Pons (tissue), 1 donor: ENCODE measurements around the gene FOSL2.

ENCODE experiments used
- DNase-seq: peaks from one replicate; pipeline ENCODE4 v3.0.0-alpha.2; 2016; ENCODE audit warnings: low spot score

FOSL2 gene

DNA sequence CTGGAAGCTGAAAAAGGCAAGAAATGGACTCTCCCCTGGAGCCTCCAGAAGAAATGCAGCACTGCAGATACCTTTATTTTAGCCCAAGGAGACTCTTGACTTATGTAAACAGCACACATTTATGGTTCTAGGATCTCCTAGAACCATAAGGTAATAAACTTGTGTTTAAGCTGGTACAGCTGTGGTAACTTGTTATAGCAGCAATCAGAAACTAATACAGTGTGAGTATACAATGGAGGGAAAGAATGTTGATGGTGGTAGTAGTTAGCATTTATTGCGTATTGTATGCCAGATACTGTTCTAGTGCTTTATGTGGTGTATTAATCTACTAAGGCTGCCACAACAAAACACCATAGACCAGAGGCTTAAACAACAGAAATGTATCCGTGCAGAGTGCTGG lies 40.6 kb downstream of the FOSL2 start:
- no peak for DNase-seq

DNA sequence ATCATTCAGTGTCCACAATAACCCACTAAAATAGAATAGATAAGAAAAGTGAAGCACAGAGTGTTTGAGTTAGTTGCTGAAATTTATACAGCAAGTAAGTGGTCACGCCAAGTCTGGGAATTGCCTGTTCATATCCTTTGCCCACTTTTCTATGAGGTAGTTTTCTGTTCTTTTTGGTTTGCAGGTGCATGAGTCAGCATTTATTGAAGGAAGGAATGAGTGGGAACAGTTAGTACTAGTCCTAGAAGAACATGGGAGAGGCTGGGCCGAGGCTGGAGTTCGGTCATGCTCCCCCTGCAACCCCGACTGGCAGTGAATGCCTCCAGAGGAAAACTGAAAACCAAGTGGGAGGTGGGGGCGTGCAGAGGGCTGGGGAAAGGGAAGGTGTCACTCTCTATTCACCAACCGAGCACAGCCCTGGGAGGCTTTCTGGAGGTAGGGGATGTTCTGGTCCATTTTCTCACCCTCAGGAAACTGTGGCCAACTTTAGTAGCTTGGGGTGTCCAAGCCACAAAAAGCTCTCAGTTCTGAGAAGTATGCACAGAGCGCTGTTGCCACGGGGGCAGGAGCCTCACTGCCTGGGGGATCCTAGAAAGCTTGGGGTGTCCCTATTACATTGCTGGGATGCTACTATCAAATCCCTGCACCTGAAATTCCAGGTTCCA lies 41.4 kb downstream of the FOSL2 start:
- DNase-seq: no peak

DNA sequence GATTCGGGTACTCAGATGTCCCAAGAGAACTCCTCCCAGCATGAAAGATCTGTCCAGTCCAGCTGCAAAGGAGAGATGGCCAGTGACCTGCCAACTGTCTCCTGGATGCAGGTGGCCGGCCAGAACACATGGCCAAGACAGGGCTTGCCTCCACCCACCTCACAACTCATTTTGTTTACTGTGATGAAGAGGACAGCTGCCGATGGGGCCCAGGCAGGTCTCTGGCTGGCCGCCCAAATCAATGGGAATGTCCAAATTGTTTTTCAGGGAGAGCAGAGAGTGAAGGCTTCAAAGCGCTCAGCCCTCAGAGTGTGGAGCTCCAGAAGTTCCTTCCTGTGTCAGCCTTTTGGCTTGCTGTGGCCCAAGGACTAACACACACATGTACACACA lies 41.9 kb downstream of the FOSL2 start:
- no peak for DNase-seq

DNA sequence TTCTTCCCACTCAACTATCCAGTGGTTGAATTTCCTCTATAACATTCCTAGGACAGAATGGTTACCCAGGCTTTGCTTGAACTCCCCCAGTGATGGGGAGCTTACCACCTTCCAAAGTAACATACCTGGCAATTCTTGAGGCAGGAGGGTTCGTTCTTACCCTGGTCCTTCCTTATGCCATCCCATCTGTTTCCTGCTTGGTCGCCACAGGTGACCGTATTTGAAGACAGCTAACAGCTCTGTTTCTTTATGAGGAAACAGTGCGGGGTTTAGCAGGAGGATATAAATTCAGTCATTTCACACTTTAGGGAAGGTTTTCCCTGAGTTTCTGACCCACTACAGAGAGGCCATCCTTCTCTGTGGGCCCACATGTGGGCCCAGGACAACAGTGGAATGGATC lies 42.6 kb downstream of the FOSL2 start:
- DNase-seq: no peak

DNA sequence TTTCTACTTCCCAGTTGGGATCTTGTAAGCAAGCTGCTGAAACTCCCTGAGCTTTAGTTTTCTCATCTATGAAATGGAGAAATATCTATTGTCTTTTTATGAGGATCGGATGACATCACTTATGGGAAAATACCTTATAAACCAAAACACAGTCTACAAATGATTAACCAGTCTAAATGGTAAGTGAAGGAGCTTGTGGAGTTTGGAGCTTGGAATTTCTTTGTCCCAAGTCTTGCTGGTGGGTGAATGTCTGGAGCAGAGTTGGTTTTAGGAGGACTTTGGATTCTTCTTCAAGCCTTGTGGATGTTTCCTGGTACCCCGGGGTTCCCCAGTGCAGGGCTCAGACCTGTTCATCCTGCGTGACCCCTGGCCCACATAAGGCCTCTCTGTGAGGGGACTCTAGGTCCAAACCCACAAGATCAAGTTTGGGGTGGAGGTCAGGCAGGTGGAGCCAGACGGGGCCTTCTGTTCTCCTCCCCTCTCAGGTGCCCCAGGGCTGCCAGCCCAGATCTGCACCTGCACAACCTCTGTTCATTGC lies 43.2 kb downstream of the FOSL2 start:
- no peak for DNase-seq

DNA sequence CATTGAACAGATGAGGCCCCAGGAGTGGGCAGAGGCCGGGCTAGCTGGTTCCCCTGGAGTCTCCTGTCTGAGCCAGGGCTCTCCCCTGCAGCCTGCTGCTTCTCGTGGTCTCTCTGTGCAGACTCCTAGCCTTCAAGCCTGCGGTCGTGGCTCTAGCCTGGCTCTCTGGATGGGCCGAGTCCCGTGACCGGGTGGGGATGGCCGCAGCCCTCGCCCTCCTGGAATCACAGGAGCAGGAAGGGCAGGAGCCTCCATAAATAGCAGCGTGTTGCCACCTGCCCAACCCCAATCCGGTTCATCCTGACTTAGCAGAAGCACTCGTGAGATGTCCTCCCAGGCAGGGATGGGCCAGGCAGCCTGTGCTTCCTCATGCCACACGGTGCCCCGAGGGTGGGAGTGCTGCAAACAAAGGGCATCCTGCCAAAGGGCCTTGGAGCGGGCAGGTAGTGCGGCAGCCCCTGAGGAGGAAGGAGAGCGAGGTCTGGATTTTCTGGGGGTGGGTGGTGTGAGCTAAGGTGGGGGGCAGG lies 43.9 kb downstream of the FOSL2 start:
- no peak for DNase-seq

DNA sequence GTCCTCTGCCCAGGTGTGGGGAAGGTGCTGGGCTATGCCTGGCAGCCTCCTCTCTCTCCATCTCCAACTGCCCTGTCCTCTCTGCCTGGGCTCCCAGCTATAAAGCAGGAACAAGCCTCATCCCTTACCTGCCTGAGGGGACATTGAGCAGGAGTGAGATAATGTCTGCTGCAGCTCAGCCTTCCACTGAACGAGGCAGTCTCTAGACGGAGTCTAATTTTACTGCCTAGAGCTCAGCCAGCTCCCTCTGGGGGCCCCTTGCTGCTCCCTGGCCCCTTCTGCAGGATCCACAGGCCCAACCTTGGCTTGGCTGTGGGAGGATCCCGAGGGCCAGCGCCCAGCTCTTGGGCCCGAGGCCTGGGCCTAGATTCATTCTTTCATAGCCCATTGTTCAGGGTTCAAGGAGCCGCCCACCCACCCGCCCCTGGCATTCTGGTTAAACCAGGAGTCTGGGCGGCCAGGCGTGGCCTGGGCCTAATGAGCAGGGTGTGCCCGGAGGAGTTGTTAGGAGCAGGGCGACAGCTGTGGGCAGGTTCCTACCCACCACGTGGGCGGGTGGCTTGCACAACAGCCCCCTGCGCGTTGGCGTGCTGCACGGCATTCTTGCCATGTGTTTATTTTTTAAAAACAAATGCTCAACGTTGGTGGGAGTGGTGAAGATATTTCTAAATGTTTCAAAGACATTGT lies 44.6 kb downstream of the FOSL2 start:
- no peak for DNase-seq

DNA sequence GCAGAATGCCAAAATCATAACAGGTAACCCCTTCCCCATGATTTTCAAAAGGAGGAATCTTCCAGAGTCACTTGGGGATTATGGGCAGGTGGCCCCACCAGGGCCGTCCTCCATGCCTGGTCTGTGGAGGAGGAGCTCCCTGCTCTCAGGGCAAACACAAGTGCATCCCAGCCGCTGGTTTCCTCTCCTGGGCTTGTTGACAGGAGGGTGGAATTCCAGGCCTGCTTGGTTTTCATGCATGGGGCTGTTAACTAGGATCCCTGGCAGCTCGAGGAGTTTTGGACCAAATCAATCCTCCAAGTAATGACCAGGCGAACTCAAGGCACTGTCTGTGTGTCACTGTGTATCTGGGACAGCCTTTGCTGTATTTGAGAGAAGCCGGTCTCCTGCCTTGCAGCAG lies 45.3 kb downstream of the FOSL2 start:
- DNase-seq: no peak

DNA sequence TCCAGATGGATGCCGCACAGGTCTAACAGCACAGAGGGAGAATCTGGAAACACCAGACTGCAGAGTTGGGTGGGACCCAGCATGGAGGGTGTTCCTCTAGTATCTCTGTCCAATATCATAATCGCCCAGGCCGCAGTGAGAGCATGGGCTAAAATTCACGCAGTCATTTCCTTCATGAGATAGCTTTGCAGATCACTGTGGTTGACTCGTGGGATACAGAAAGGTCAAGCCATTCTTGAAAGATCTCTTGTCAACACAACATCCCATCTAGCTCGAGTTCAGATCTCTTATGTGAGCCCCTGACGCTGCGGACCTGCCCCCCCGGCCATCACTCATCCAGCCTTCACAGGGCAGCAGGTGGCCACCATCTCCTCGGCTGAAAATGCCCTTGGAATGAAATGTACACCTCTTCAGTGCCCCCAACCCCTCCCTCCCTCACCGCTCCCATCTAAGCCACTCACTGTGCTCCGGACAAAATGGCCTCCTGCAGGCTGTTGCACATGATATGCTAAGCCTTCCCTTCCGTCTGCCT lies 45.9 kb downstream of the FOSL2 start:
- no peak for DNase-seq

DNA sequence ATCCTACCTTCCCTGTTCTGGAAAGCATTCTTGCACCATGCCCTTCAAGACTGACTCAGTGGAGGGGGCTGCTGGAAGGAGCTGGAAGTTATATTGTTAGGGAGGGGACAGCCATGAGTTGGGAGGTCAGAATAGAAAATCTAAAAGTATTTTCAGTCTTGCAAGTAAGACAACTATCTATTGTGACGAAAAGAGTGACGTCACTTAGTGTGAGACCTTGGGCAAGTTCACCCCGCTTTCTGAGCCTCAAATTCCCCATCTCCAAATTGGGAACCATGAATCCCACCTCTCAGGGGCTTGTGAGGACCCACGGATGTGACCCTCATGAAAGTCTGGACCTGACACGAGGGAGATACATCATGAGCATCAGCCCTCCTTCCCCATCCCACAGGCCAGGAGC lies 46.5 kb downstream of the FOSL2 start:
- no peak for DNase-seq

DNA sequence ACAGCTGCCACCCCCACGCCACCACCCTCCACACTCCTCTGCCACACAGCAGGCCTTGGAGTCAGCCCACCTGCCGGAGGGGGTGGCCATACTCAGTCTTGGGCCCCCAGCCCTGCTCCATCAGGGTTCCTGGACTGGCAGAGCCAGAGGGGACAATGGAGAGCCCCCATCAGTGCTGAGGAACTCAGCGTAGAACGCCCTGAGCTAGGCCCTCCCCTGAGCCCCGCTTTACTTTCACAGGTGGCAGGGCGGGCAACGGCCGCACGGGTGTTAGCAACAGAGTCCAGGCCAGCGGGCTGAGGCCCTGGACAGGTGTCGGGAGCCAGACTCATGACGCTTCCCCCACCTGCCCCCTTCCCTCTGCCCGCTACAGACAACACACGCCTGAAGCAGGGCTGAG lies 47.1 kb downstream of the FOSL2 start:
- DNase-seq: no peak

DNA sequence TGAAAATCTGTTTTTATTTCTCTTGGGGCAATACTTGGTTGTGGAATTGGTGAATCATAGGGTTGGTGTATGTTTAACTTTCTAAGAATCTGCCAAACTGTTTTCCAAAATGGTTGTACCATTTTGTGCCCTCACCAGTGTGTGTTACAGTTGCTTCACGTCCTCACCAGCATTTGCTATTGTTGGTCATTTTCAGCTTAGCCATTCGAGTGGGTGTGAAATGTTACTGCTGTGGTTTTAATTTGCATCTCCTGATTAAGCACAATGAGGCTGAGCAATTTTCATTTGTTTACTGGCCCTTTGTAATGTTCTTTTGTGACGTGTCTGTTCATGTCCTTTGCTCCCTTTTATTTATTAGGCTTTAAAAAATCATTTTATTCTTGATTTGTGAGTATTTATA lies 49.7 kb downstream of the FOSL2 start:
- DNase-seq: no peak

DNA sequence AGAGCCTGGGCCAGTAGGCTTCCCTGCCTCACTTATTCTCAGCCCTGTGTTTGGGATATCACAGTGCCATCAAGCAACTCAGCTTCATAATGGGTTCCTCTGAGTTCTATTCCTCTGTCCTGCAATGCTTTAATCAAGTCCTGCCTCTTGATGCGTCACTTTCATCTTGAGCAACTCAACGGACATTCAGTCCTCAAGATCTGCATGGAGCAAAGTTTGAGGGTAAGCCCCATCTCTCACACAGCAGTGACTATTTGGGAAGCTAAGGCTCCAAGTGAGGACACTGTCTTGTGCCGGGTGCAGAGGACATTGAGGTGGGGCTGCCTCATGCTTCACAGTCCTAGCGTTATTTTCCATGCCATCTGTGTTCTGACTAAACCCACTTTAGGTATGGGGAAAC lies 52.3 kb downstream of the FOSL2 start:
- DNase-seq: no peak

DNA sequence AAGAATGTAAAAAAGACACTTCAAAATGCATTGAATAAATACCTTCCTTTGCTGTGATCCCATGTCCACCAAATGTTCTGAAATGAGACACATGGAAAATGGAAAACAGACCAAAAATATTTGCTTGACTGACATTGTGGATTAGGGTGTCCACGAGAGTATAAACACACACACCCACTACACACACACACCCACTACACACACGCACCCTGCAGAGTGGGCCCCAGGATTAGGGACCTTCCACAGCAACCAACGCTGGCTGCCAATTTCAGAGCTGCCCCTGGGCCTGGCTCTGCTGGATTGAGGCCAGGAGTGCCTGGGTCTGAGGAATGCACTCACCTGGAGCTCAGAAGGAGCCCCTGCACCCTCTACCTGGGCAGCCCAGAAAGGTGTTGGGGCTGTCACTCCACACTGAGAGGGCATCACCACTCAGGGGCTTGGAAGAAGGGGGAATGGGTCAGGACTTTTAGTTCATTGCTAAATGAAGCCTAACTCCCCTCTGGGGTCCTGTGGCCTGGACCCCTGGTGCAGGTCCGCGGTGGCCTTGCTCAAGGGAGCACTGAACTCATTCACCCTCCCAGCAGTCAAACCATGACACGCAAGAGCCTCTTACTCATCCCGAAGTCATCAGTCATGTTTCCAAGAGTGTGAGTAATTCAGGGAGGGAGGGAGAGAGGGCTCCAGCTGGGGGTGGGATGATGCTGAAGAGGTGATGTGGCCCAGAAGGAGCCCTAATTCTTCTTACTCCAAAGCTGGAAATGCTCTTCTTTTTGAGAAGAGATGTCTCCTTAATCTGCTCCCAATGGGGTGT lies 53.0 kb downstream of the FOSL2 start:
- no peak for DNase-seq

DNA sequence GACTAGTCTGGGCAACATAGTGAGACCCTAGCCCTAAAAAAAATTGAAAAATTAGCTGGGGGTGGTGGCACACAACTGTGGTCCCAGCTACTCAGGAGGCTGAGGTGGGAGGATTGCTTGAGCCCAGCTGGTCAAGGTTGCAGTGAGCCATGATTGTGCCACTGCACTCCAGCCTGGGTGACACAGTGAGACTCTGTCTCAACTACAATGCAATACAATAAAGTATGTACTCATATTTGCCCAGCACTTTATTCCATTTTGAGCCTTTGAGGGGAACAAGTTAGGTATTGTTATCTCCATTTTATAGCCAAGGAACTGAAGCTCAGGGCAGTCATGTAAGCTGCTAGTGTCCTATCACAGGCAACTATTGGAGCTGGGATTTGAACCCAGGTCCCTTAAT lies 53.9 kb downstream of the FOSL2 start:
- no peak for DNase-seq

DNA sequence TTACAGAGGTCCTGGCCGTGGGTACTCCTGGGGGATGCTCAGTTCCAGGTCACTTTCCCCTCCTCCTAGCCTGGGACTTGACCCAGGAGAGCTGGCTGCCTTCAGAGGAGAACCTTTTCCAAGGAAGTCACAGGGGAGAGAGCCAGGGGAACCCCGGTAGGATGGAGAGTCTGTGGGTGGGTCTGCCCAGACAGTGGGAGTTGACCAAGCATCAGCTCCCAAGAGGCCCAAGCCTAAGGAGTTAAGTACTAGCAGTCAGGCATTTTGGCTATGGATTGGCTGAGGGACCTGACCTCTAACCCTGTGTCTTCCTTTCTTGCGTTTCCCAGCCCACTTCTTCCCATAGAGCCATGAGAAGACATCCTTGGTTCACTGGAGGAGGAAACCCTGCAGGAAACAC lies 54.4 kb downstream of the FOSL2 start:
- no peak for DNase-seq

DNA sequence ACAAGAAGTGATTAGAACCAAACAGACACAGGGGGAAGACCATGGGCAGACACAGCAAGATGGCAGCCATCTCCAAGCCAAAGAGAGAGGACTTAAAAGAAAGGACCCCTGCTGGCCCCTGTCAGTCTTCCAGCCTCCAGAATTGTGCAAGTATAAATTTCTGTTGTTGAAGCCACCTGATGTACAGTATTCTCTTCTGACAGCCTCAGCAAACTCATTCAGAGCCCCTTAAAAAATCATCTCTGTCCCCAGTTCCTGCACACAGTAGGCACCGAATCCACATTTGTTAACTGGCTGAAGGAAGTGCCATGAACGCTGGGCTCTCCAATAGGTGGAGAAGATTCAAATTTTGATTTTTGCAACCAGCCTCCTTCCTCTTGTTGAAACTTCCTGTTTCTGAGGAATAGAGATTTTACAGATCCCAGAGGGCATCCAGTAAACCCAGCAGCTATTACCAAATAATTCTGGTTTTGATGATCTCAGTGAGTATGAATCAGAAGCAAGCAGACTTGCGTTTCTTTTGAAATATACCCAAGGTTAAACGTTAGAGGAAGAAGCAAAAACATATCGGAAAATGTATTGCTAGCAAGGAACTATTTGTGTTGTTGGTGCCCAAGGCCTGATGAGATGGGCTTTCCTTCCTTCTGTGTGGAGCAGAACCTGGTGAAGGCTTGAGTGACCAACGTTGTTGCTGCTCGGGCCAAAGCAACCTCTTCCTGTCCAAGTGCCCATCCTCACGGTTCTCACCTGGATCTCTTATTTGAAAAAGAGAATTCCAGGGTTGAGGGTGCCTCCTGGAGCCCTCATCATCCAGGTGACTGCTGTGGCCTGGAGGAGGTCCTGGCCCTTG lies 55.5 kb downstream of the FOSL2 start:
- DNase-seq: peak; percentile 5

DNA sequence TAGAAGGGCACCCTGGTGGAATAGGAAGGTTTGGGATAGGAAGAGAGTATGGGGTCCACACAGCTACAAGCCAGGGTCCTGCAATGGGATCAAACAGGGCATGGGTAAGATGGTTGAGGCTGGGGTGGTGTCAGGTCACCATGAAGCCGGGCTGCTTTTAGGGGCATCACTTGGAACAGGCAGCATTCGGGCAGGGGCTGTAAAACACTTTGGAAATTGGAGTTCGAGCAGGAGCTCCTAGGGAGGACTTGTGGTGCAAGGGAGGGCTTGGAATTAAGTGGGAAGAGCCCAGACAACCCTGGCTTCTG lies 56.1 kb downstream of the FOSL2 start:
- DNase-seq: no peak

DNA sequence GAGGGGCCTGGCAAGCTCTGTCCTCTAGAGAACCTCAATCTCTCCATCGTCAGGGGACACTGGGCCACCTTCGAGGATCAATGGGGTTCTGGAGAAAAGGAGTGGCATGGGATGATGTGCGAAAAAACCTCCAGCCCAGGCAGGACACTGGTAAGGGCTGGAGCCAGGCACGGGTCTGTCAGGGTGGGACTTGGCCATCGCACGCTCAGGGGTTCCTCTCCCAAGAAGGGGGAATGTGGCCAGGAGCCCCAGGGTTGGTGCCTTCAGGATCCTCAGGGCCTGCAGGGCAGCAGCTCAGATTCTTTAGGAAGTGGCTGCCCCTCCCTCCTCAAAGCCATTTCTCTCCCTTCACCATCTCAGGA lies 56.4 kb downstream of the FOSL2 start:
- DNase-seq: no peak

DNA sequence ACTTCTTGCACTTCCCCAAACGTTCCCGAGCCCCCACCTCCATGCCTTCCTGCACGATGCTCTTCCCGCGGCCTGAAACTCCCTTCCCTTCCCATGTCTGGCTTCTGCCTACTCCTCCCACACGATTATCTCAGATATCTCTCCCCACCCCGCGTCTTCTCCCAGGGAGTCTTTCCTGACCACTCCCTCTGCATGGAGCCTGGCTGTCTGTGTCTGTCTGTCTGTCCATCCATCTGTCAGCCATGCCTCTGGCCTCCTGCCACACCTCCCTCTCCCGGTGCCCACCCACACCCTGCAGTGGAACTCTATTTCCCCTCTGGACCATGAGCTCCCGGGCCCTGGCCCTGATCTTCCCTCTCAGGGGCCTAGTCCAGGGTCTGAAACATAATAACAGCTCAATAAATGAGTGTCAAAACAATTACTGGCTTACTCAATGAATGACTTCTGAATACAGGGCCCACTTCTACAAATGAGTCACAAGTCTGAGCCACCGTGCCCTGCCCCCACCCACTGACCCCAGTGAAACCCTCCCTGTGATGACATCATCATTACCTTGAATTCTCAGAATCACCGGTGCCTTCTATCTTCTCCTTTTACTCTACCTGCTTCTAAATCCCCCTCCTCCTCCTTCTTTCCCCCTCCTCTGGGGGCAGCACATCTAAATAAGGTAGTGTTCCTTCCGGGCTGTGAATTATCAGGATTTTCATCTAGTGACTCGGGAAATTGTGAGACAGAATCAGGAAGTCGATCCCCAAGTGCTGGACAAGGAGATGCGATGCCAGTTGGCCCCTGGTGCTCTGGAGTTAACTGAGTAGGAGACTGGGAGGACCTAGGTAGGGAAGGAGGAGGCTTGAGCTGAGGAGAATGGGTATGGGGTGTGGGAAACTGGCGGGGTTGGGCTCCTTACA lies 57.1 kb downstream of the FOSL2 start:
- DNase-seq: no peak
